T-helper 22 cell (primary cell): ENCODE results near the gene BMP4.
"Not testable (repeated sequence)": the region's sequence is repeated elsewhere in the genome, so short reads cannot be mapped to it uniquely, and the experiment has no call there.

Experiments
- DNase-seq: peaks from one replicate; pipeline ENCODE4 v3.0.0-alpha.2; 2020; ENCODE audit warnings: low read depth

The BMP4 gene

DNA sequence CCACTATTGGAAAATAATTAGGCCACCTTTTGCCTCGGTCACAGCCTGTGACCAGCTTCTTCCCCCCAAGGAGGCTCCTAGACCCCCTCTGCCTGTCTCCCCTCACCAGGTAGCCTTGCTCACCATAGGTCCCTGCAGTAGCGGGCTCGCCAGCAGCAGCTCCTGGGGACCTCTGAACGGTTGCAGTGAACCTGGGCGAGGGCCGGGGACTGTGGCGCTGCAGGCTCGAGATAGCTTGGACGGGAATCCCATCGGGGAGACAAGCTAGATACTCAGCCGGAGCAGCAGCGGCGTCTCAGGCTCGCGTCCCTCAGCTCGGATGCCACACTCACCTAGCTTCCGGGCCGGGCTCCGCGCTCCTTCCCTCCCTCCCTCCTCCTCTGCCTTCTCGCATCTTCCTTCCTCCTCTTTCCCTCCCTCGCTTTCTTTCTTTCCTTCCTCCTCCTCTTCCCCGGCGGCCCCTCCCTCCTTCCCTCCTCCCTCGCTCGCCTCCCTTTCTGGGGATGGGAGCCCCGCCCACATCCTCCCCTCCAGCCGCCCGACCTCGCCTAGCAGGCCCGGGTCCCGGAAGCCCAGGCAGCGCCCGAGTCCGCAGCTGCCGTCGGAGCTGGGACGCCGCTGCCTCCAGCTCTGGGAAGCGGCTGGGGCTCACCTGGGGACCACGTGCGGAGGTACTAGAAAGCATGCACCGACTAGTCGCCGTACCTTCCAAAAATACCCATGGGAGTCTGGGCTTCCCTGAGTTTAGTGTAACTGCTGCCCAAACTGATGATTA, at the start of gene BMP4:
TSS of gene BMP4 (minus strand) at position 399 of the 775 bp plus-strand sequence. CDS start 4,603 bp downstream, outside the sequence.
- no peak for DNase-seq

DNA sequence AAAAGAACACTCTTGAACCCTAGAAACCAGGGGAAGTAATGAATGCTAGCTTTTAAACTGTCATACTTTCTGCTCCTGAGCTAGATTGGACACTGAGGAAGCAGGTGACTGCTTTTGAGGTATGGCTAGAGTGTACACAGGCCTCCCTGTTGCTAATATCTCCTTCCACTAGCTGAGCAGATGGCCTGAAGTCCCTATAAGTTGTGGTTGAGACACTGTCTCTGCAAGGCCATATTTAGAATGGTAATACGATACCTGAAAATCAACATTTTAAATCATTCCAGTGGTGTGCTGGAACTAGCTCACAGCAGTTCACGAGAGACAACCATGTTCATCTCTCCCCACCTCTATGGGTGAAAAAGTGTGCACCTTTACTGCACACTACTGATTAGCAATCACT, 46.4 kb upstream of the BMP4 start:
- DNase-seq: no peak

DNA sequence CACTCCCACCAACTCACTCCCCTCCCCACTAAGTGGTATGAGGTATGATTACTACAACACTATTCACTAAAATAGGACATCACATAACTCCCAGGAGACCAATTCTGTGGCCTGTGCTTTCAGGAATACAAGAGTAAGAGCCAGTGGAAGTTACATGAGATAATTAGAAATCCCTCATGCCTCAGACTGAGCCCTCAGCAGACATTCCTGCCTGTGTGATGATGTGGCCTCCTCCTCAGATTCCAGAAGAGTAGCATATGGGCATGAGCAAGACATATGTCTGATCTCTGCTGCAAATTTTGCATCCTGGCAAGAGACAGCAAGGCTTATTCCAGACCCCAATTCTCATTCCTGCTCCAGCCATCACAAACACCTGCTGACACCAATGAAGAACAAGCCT, 46.0 kb upstream of the BMP4 start:
- DNase-seq: no peak

DNA sequence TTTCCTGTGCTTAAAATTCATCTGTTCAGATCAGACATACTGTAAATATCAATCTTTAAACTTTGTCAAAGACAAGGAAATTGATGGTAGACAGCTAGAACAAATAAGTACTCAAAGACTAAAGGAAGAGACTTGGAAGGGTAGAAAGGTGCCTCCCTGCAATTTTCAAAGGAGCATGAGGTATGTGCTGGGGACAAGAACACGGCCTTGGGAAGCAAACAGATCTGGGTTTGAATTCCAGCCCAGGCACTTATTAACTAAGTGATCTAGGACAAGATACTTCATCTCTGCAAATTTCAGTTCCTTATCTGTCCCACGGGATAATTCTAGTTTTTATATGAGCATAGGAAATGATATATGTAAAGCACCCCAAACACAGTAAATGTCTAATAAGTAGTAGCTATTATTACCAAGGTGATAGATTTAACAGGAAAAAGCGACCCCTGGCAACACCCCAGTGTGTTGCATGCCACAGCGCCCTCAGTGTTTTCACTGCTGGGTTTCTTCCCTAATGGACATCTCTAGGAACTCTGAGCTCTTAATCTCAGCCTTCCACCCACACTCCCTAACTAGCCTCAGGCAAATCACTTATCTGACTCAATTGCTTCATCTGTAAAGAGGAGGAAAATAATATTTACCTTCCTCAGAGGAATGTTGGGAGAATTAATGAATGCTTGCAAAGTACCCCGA, 44.7 kb upstream of the BMP4 start:
- DNase-seq: no peak

DNA sequence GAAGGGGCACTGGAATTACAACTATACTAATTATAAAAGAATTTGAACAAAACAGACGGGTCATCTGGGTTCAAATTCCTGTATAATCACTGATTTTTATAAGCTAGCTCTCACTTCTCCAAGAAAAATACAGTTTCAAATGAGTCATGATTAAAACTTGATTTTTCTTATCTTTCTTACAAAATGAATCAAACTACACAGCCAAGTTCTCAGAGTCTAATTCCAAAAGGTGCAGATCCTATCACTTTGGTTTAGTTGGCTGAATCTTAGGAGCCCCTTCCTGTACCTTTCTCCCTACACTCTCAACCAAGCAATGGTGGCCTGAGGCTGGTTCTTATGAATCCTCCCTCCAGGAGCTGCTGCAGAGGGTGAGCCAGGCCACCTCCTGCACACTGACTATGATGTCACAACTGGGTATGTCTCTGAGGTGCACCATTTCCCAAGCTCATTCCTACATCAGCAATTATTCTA, 43.8 kb upstream of the BMP4 start:
- no peak for DNase-seq

DNA sequence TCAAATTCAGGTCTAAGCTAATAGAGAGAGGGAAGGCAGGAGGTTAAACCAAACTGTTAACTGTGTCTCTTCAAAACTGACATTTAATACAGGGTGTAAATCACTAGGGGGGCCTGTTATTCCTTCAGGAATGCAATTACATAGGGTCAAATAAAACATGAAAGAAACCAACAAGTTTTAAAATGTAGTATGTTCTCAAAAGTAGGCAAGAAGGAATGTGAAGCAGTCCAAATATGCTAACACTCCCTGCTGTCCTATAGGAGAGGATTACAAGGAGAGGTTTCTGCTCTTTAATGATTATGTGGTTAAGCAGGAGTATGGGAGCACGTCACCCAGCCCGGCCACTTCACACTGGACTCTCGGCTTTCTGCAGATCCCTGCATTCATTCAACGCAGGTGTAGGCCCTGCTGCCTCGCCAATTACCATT, 42.5 kb upstream of the BMP4 start:
- no peak for DNase-seq

DNA sequence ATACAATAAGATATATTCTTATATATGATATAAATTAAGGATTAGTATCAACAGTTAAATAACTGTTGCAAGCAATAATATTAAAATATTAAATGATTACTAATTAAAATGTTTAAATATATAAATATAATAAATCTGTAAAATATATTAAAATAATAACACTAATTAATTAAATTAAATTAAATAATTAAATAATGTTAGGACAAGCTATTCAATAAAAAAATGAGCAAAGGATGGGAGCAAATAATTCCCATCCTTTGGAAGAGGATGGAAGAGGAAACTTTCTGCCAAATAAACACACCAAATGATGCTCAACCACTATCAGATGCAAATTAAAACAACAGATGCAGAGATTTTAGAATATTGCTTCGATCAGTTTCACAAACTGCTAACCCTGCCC, 39.4 kb upstream of the BMP4 start:
- DNase-seq: no peak

DNA sequence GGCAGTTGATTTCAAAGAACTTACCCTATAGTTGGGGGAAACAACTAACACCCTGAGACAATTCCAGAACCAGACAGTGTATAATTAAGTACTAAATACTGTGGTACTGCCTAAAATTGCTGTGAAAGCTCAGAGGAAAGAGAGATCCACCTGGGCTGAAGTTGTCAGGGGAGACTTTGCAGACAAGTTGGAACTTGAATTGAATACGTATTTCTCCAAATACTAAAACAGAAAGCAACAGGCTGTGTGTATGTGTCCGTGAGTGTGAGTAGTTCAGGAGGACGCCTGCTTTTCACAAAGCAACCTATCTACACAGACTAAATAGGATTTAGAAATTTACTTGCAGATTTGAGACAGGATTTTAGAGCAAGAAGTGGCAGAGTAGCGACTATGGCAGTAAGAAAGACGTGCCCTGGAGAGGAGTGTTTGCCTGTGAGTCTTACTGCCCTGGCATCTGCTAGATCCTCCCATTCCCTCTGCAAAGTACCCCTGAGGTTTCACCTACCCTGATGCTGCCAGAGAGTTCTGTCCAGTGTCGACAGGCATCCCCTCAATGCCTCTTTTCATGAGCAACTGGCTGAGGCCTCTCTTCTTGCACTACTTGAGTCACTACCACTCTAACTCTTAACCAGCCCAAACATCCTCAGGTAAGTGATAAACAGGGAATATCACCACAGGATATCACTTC, 37.4 kb upstream of the BMP4 start:
- DNase-seq: no peak

DNA sequence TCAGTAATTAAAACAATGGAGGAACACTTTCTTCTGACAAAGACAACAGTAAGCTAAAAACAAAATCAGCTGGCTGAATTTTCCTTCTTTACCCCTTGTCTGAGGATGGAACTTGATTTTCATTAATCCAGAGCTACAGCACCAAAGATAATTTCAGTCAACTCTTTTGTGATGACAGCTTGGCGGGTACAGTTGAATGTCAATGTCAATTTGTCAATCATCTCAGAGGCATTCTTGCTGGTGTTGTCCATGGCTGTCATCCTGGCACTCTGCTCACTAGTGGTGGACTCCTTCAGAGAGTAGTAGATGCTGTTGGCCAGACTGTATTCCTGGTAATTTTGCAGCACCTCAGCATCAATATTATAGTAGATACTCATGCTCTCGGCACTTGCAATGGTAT, 34.4 kb upstream of the BMP4 start:
- no peak for DNase-seq

DNA sequence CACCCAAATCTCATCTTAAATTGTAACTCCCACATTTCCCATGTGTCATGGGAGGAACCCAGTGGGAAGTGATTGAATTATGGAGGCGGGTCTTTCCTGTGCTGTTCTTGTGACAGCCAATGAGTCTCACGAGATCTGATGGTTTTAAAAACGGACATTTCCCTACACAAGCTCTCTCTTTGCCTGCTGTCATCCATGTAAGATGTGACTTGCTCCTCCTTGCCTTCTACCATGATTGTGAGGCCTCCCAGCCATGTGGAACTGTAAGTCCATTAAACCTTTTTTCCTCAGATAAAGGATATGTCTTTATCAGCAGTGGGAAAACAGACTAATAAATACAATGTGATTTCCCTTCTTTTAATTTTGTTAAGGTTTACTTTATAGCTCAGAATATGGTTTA, 30.1 kb upstream of the BMP4 start:
- not testable (repeated sequence) for DNase-seq

DNA sequence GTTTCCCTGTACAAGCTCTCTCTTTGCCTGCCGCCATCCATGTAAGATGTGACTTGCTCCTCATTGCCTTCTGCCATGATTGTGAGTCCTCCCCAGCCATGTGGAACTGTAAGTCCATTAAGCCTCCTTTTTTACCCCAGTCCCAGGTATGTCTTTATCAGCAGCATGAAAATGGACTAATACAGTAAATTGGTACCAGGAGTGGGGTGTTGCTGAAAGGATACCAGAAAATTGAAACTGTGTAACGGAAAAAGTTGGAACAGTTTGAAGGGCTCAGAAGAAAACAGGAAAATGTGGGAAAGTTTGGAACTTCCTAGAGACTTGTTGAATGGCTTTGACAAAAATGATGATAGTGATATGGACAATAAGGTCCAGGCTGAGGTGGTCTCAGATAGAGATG, 28.3 kb upstream of the BMP4 start:
- DNase-seq: not testable (repeated sequence)

DNA sequence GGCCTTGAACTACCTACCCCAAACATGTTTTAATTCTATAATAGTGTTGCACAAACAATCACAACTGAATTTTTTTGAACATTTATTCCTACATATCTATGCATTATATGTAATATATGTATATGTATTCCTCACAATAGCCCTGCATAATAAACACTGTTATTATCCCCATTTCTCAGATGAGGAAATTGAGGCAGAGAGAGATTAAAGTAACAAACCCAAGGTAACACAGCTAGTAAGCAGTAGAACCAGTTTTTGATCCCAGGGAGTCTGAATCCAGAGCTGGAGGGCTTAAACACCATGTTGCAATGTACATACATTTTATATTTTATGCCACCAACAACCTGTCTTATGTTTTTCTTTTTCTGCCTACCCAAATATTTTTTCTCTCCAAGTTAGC, 26.5 kb upstream of the BMP4 start:
- no peak for DNase-seq

DNA sequence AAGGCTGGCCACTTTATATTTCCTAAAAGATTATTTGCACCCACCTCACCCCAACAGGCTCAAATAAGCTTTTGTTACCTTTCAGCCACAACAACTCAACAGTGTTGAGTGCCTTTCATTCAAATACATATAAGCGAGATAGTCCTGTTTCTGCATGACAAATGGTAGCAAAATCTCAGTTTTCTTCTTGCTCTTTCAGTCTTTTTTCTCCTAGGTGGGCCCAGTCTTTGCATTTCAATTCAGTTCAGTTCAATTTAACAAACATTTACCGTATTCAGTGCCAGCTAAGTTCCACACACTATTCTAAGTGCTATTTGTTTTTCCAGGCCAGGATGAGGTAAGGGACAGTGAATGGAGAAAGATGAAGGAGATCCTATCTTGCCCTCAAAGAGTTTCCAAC, 25.9 kb upstream of the BMP4 start:
- no peak for DNase-seq

DNA sequence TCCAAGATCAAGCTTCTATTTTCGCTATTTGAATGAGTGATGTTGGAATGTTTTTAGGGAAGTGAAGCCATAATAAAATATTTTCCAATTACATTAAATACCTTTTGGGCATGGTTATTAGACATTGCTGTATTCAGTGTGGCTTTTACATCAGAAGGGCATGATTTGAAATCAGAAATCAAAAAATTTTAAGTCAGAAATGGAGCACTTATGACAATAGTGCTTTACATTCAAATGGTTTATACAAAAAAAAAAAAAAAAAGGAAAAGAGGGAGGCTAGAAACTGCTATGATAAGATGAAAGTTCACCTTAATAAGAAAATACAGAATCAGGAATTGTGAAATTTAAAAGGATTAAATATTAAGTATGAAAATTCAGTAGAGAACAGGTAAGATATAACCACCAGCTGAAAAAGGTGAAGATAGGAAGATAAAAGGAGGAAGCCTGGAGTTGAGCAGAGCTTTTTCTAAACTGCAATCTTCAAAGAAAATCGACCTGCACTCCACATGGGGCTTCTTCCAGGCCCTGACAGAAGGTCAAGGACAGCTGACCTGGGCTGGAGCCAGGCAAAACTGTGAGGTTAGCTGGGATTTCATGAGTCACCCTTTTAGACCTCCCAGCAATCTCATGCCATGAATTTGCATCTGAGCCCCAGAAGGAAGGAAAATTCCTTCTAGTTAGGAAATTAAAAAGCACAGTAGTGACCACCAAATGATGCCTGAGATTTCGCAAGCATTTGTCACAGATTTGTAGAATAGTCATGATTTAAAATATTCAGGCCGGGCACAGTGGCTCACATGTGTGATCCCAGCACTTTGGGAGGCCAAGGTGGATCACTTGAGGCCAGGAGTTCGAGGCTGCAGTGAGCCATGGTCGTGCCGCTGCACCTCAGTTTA, 23.4 kb upstream of the BMP4 start:
- DNase-seq: no peak

DNA sequence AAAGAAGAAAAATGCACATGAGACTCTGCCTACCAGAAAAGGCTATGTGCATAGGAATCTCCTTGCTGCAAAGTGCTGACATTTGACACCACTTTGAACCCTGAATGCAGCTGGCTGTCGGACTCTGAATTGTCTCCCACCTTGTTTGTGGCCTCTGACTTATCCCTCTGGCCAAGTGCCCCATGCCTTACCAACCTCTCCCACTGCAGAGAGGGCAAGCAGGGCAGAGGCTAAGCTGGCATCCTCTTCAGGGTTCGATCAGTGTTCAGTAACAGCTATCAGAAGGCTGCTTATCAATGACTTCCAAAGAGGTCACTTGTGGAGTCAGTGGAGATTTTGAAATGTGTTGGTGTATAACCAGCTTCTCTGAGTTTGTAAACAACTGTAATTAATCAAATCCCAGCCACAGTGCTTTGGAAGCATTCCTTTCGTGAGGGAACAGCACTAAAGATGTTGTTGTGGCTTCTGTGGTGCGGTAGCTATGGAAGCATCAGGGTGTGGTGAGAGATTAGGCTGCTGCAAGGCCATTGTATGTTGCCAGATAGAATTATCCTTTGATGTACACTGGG, 22.6 kb upstream of the BMP4 start:
- no peak for DNase-seq

DNA sequence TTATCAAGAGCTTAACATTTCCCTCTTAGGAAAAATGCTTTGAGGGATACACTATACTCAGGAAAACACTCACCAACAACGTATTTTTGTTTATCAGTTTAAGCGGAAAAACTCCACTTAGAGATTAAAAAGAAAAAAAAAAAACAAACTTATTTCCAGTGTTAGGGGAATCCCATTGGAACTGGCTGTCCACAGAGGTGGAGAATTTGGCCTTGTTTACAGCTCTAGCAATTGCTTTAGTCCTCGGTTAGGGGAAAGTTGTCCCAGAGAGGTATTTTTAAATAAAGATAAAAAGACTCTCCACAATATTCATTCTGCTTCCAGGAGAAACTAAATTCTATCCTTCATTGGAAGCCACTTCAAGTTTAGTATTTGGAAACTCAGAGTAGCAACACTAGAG, 21.6 kb upstream of the BMP4 start:
- DNase-seq: no peak

DNA sequence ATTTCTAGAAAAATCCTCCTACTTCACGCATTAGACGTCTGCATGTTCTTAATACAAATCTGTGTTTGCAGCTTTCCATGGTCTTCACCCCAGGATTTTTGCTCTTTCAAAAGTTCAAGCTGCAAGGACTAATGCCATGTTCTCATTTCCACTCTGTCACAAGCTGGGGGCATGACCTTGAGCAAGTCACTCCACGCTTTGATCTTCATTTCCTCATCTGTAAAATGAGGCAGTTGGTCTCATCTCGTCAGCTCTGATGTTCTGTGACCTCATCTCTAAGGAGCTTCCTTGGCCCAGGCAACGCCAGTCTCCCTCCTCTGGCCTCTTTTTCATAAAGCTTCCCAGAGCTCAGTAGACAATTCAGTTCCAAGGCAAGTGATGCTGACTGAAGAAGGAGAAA, 18.8 kb upstream of the BMP4 start:
- DNase-seq: no peak

DNA sequence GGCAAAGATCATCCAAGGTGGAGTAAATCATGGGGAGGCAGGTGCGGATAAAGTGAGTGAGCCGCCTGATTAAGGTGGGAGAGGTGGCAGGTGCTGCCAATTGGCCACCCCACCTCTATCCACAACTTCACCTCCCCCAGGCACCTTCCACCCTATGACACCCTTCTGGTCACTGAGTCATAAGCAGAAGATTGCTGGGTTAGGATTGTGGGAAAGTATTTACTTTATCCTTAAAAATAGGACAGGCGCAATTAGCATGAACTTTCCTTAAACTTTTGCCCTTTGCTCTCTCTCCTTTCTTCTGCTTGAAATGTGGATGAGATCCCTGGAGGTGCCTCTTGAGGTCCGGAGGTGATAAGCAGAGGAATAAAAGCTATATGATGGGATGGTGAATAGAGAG, 14.9 kb upstream of the BMP4 start:
- no peak for DNase-seq

DNA sequence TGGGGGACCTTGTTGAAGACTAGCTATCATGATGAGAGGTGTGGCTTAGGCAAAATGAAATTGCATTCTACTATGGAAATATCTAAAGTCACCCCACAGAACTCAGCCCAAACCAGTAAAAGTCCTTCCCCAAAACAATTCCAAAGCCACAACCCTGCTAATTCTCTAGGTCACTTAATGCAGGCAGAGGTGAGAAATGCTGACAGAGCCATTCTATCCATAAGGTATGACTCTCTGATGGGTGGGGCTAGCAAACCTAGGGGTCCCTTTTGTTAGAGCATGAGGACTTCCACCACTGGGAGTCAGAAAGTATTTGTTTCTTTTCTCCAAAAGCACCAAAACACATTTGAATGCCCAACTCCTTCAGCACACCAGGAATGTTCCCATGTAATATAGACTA, 12.7 kb upstream of the BMP4 start:
- DNase-seq: no peak

DNA sequence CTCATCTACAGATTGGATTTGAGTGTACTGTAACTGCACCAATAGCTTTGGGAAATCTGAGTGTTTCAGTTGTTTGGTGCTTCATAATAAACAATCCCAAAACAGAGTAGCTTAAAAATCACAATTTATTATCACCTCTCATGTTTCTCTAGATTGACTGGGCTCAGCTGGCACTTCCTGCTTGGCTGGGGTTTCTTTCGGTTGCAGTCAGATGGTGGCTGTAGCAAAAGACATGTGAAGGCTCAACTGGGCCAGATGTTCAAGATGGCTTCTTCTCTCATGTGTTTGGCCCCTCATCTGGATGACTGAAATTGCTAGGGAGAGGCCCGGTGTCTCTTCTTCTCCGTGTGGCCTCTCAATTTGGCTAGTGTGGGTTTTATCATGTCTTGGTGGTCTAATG, 12.1 kb upstream of the BMP4 start:
- no peak for DNase-seq

DNA sequence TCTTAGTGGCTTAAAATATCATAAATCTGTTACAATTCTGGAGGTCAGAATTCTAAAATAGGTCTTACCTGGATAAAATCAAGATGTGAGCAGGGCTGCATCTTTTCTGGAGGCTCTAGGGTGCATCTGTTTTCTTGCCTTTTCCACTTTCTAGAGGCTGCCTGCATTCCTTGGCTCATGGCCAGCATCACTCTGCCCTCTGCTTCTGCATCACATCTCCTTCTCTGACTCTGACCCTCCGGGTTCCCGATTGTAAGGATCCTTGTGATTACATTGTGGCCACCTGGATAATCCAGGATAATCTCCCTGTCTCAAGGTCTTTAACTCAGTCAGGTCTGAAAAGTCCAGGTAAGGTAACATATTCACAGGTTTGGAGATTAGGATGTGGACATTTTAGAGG, 11.0 kb upstream of the BMP4 start:
- no peak for DNase-seq

DNA sequence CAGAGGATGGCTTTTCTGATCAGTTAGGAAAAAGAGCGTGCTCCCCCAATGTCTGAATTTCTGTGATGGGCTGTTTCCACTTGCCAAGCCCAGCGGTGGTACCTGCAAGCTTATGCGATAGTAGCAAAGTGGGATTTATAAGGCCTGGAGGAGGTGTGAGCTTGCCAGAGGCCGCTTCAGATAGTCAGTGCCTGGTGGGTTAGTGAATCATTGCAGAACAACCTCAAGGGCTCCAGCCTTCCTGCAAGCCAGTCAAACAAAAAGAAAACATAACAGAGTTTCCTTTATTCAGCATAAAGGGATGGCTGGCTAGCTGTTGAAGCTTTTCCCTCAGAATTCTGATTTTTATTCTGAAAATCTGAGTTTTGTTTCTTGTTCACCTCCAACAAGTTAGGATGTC, 7.6 kb upstream of the BMP4 start:
- no peak for DNase-seq
